ENCODE data around the gene UBR2.
"Not testable (repeated sequence)": the region's sequence is repeated elsewhere in the genome, so short reads cannot be mapped to it uniquely, and the experiment has no call there.

UBR2 gene

GRCh38 chr6:42555477-42556457, 8.1 kb upstream of the UBR2 start:
- peak; percentile 93 for DNase-seq

DNA sequence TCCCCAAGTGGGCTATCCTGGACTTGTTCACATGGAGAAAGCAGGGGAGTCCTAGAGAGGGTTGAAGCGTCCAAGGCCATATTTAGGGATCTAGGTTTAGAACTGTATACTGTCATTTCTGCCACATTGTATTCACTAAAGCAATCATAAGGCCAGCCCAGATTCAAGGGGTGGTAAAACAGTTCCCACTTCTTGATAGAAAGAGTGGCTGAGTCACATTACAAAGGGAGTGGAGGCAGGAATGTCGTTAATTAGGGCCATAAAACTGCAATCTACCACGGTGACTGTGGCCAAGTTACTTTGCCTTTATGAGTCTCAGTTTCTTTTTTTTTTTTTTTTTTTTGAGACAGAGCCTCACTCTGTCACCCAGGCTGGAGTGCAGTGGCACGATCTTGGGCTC, 7.4 kb upstream of the UBR2 start:
- no peak for DNase-seq

- not testable (repeated sequence) for DNase-seq
These were observed 4.6 kb upstream of the UBR2 start for GRCh38 chr6:42559276-42559675.

DNA sequence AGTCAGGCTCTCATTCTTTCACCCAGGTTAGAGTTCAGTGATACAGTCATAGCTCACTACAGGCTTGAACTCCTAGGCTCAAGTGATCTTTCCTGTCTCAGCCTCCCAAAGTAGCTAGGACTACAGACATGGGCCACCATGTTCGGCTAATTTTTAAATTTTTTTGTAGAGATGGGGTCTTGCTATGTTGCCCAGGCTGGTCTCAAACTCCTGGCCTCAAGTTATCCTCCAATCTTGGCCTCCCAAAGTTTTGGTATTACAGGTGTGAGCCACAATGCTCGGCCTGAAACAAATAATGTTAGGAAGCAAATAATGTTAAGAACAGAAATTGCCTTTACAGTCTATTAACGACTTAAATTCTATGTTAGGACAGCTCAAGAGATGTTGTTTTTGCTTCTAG, 1.8 kb upstream of the UBR2 start:
- DNase-seq: no peak

DNA sequence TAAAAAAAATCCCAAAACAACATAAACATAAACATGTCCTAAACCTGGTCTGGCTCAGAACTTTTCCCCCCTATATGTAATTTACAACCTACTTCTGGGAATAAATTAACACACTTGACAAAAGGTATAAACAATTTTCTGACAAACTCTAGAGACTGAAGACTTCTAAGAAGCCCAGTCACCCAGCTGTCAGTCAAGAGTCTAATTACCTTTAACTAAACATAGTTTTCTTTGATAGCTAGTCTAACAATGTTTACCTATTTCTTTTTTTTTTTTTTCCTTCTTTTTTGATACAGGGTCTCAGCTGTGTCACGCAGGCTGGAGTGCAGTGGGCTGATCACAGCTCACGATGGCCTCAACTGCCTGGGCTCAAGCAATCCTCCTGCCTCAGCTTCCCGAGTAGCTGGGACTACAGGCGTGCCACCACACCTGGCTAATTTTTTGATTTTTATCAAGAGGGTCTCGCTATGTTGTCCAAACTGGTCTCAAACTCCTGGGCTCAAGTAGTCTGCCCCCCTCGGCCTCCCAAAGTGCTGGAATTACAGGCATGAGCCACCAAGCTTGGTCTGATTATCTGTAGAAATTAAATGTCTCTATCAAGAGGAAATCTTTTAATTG, 932 bp upstream of the UBR2 start:
- no peak for DNase-seq

GRCh38 chr6:42564506-42564825, 637 bp downstream of the UBR2 start:
- DNase-seq: peak; percentile 36

GRCh38 chr6:42565823-42566613, 2.2 kb downstream of the UBR2 start:
- peak; percentile 16 for DNase-seq

- no peak for DNase-seq
These were observed 2.9 kb downstream of the UBR2 start for GRCh38 chr6:42566614-42567208.

DNA sequence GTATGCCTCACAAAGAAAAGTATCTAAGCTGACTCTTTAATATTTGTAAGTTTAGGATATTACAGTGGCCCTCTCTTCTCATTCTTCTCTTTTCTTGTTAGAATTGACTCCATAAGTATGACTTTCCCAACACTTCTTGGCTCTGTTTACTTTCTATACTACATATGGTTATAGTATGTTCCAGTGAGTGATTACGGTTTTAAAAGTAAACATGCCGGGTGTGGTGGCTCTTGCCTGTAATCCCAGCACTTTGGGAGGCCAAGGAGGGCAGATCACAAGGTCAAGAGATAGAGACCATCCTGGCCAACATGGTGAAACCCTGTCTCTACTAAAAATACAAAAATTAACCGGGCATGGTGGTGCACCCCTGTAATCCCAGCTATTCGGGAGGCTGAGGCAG, 3.4 kb downstream of the UBR2 start:
- not testable (repeated sequence) for DNase-seq

DNA sequence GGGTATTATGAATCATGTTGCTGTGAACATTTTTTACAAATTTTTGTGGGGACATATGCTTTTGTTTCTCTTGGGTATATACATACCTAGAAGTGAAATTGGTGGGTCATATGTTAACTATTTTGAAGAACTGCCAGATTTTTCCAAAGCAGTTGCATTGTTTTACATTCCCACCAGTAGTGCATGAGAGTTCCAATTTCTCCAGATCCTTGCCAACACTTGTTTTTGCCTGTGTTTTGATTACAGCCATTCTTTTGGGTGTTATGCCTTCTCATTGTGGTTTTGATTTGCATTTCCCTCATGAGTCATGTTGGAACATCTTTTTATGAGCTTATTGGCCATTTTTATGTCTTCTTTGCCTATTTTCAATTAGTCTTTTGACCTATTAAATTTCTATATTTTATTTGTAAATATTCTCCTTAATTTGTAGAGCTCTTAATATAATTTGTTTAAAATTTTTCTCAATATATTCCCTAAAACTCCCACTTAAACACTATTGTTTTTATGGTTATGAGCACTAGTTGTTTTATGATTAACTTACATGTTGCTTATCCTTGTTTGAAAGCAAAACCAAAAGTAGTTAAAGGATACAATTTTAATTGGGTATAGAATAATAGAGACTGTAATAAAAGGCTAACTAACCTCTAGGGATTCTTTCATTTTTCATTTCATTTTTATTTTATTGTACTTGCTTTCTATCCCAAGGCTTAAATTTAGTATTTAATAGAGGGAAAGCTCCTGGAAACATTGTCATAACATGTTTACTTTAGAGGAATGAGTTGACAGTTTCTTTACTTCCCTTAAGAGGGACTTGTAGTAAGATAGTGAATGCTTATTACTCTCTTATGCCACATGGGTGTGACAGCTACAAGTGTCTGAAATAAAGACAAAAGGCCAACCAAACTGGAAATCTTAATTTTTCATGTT, 5.5 kb downstream of the UBR2 start:
- peak; percentile 65 for DNase-seq

- no peak for DNase-seq
These were observed 7.9 kb downstream of the UBR2 start for GRCh38 chr6:42571611-42572342.

DNA sequence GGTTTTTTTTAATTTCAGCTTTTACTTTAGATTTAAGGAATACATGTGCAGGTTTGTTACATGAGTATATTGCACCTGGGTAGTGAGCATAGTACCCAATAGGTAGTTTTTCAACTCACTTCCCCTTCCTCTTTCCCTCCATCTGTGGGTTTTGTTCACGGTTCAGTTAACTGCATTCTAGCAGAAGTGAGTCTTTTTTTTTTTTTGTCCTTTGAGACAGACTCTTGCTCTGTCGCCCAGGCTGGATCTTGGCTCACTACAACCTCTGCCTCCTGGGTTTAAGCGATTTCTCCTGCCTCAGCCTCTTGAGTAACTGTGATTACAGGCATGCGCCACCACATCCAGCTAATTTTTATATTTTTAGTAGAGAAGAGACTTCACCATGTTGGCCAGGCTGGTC, 8.7 kb downstream of the UBR2 start:
- peak; percentile 30 for DNase-seq

DNA sequence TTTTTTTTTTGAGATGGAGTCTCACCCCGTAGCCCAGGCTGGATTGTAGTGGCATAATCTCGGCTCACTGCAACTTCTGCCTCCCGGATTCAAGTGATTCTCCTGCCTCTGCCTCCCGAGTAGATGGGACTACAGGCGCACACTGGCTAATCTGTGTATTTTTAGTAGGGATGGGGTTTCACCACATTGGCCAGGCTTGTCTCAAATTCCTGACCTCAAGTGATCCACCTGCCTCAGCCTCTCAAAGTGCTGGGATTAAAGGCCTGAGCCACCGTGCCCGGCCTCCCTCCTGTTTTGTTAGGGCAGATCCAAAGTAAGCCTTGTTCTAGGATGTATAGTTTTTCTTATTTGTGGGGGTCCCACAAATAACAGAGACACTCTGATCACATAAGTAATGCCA, 12.7 kb downstream of the UBR2 start:
- DNase-seq: not testable (repeated sequence)

DNA sequence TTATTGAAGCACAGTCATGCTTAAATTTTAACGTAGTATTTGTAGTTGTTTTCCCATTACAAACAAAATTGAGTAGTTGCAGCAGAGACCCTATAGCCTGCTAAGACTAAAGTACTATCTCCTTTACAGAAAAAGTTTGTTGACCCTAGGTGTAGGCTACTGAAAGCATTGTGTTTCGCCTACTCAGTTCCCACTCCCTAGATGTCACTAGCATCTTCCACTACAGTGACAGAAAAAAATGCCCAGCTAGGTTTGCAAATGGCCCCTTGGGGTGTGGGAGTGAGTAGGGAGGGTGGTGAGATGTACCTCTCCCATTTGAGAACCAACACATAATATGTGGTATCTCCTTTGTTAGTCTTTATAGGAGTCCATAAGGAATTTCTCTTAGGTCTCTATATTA, 34.5 kb downstream of the UBR2 start:
- DNase-seq: no peak

- DNase-seq: no peak
These were observed 35.7 kb downstream of the UBR2 start for GRCh38 chr6:42599558-42599957.

DNA sequence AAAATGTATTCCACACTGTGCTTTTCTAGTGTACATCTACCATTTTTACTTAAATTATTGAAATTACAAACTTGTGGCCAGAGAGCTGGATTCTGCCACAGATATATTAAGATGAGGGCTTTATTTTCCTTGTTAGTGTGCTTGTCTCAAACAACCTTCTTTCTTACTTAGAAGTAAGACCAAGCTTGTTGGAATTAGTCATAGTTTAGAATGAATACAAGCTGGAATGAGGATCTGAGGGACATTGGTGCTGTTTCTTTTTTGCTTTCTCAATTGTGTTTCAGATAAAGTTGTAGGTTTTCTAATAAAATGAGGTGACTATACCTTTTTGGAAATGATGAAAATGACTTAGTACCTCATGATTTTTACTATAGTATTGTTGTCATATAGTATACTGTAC, 40.3 kb downstream of the UBR2 start:
- DNase-seq: no peak

DNA sequence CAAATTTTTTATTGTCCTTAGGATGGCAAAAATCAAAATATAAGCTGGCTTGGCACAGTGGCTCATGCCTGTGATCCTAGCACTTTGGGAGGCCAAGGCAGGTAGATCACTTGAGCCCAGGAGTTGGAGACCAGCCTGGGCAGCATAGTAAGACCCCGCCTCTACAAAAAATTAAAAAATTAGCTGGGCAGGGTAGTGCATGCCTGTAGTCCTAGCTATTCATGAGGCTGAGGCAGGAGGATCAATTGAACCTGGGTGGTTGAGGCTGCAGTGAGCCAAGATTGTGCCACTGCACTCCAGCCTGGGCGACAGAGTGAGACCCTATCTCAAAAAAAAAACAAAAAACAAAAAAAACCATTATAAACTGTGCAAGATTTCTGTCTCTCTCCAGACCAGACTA, 40.9 kb downstream of the UBR2 start:
- DNase-seq: not testable (repeated sequence)

- no peak for DNase-seq
These were observed 46.6 kb downstream of the UBR2 start for GRCh38 chr6:42610416-42610815.

DNA sequence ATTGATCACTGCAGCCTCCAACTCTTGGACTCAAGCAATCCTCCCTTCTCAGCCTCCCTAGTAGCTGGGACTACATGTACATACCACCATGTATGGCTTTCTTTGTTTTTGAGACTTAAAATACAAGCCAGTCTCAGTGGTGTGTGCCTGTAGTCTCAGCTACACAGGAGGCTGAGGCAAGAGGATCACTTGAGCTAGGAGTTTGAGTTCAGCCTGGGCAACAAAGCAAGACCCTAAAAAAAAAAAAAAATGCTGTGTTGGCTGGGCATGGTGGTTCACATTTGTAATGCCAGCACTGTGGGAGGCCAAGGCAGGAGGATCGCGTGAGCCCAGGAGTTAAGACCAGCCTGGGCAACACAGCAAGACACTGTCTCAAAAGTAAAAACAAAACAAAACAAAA, 51.7 kb downstream of the UBR2 start:
- no peak for DNase-seq

- DNase-seq: no peak
These were observed 52.9 kb downstream of the UBR2 start for GRCh38 chr6:42616716-42617115.

DNA sequence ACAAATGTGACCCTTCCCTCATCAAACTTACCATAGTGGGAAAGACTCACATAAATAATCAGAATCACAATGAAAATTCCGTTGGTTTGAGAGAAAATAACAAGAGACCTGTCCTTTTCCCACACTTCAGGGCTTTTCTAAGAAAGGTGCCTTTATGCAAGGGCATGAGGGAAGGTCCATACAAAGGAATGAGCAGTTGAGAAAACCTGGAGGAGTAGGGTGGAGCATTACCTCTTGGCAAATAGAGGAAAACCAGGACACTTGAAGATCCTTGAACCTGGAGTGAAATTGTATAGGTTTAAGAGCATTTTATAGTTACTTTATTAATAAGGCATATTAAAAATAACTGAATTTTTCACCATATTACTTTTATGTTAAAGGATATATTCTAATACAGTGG, 54.3 kb downstream of the UBR2 start:
- DNase-seq: no peak
